DND-41 (cell line): Measurements from ENCODE around the gene SIRPG.
"Not testable (repeated sequence)": the region's sequence is repeated elsewhere in the genome, so short reads cannot be mapped to it uniquely, and the experiment has no call there.

ENCODE experiments used
- ATAC-seq: fragments of 200-7000 bp; cut with Tn5 transposase; 3 replicates; pipeline ENCODE4 v1.9.1; 2021; ENCODE audit warnings: low read depth; ENCODE audit not compliant: insufficient read depth
- DNase-seq: peaks from one replicate; pipeline ENCODE4 v3.0.0-alpha.2; 2020
- H2AFZ ChIP-seq: 2 replicates; pipeline ENCODE4 v1.6.0; 2012; ENCODE audit warnings: low read depth, low read length
- H3K27ac ChIP-seq: 2 replicates; pipeline ENCODE4 v1.5.1; 2012; ENCODE audit warnings: low read length, inconsistent platforms
- H3K27me3 ChIP-seq: fragments of 200-600 bp; sonication (generic); 2 replicates; pipeline ENCODE4 v1.6.0; 2012; ENCODE audit warnings: low read length, mild to moderate bottlenecking, inconsistent platforms; ENCODE audit not compliant: insufficient read depth, poor library complexity
- H3K36me3 ChIP-seq: 2 replicates; pipeline ENCODE4 v1.5.1; 2012; ENCODE audit warnings: low read length, inconsistent platforms; ENCODE audit not compliant: insufficient read depth
- H3K4me1 ChIP-seq: 2 replicates; pipeline ENCODE4 v1.5.1; 2012; ENCODE audit warnings: mild to moderate bottlenecking, low read length; ENCODE audit not compliant: insufficient read depth
- H3K4me2 ChIP-seq: 2 replicates; pipeline ENCODE4 v1.6.0; 2012; ENCODE audit warnings: mild to moderate bottlenecking, moderate library complexity, low read length, inconsistent platforms; ENCODE audit not compliant: insufficient read depth
- H3K4me3 ChIP-seq, 2 experiments: fragments of 200-600 bp in 1 of 2; shearing (Covaris generic) in 1 of 2; 2 replicates each; pipeline ENCODE4 v1.5.1; 2012 to 2016; ENCODE audit warnings: inconsistent platforms in 2 of 2, low read length in 2 of 2, mild to moderate bottlenecking in 2 of 2, low read depth in 1 of 2, moderate library complexity in 1 of 2
- H3K79me2 ChIP-seq: 2 replicates; pipeline ENCODE4 v1.6.0; 2012; ENCODE audit warnings: low read length, inconsistent platforms; ENCODE audit not compliant: insufficient read depth
- H3K9ac ChIP-seq: 2 replicates; pipeline ENCODE4 v1.6.0; 2012; ENCODE audit warnings: low read depth, mild to moderate bottlenecking, inconsistent platforms, low read length, moderate library complexity
- H3K9me3 ChIP-seq: 2 replicates; pipeline ENCODE4 v1.5.1; 2012; ENCODE audit warnings: low read length, moderate library complexity, mild to moderate bottlenecking, inconsistent platforms; ENCODE audit not compliant: insufficient read depth, severe bottlenecking
- H4K20me1 ChIP-seq: 2 replicates; pipeline ENCODE4 v1.6.0; 2012; ENCODE audit warnings: low read length; ENCODE audit not compliant: insufficient read depth
- EZH2 ChIP-seq: IDR thresholded peaks from 3 replicates; pipeline ENCODE4 v1.6.1; 2012; ENCODE audit warnings: borderline replicate concordance, low read depth, mild to moderate bottlenecking, moderate library complexity, low read length, inconsistent platforms; ENCODE audit not compliant: severe bottlenecking
- TF ChIP-seq, protein P1 (sequence below): IDR thresholded peaks from 2 replicates; pipeline ENCODE4 v1.5.1; 2012; ENCODE audit warnings: borderline replicate concordance, low read length, moderate library complexity, mild to moderate bottlenecking; ENCODE audit not compliant: poor library complexity, severe bottlenecking; ENCODE audit errors: extremely low read depth

The SIRPG gene

DNA sequence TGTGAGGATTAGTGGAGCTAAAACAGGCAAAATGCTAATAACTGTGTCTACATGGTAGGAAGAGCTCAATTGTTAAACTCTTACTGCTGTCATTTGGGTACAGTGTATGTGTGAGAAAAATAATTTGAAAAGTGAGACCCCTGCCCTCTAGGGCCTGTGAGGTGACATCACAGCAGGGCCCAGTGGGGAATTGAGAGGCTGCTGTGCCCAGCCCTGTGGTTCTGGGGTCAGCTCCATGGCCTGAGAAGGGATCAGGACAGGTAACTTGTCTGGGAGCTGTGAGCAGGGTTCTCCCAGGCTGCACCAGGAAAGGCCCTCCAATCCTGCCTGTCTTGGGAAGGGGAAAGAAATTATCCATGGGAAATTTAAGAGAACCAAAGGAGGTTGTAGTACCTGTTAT is 39.1 kb downstream of the SIRPG start:
- H3K79me2 ChIP-seq, result no peaks in the 10 kb centered on the region
- no peaks in the 10 kb centered on the region for H3K27me3 ChIP-seq
- DNase-seq (no peak), ATAC-seq (no peak)
- no peak overlapping the region for H2AFZ ChIP-seq
- H3K4me1 ChIP-seq, result peaks cover 20% of the 10 kb centered on the region
- TF ChIP-seq, protein P1, sequence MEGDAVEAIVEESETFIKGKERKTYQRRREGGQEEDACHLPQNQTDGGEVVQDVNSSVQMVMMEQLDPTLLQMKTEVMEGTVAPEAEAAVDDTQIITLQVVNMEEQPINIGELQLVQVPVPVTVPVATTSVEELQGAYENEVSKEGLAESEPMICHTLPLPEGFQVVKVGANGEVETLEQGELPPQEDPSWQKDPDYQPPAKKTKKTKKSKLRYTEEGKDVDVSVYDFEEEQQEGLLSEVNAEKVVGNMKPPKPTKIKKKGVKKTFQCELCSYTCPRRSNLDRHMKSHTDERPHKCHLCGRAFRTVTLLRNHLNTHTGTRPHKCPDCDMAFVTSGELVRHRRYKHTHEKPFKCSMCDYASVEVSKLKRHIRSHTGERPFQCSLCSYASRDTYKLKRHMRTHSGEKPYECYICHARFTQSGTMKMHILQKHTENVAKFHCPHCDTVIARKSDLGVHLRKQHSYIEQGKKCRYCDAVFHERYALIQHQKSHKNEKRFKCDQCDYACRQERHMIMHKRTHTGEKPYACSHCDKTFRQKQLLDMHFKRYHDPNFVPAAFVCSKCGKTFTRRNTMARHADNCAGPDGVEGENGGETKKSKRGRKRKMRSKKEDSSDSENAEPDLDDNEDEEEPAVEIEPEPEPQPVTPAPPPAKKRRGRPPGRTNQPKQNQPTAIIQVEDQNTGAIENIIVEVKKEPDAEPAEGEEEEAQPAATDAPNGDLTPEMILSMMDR, result no peak
- no peaks in the 10 kb centered on the region for H4K20me1 ChIP-seq
- H3K36me3 ChIP-seq, result no peaks in the 10 kb centered on the region
- H3K4me2 ChIP-seq, result no peak overlapping the region
- no peaks in the 10 kb centered on the region for H3K9me3 ChIP-seq
- H3K4me3 ChIP-seq, result no peak overlapping the region
- no peak overlapping the region for H3K27ac ChIP-seq
- H3K9ac ChIP-seq, result no peak overlapping the region

DNA sequence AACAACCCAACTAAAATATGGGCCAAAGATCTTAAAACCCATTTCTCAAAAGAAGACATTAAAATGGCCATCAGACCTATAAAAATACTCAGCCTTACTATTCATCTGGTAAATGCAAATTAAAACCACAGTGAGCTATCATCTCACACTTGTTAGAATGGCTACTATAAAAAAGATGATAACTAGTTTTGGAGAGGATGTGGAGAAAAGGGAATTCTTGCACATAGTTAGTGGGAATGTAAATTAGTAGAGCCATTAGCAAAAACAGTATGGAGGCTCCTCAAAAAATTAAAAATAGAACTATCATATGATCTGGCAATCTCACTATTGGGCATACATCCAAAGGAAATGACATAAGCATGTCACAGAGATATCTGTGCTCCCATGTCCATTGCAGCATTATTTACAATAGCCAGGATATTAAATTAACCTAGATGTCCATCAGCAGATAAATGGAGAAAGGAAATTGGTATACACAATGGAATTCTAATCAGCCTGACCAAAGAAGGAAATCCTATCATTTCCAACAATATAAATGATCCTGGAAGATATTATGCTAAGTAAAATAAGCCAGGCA is 40.6 kb downstream of the SIRPG start:
- Histone ChIP-seq H3K27me3 (no peaks in the 10 kb centered on the region), H4K20me1 (no peaks in the 10 kb centered on the region), H3K27ac (no peak overlapping the region), H3K9ac (no peak overlapping the region), H3K4me2 (no peak overlapping the region), H3K79me2 (no peaks in the 10 kb centered on the region), H3K9me3 (no peaks in the 10 kb centered on the region), H3K4me1 (peaks cover 20% of the 10 kb centered on the region), H3K4me3 (no peak overlapping the region), H2AFZ (no peak overlapping the region), H3K36me3 (no peaks in the 10 kb centered on the region)
- TF ChIP-seq, protein P1, result no peak
- no peak for TF ChIP-seq EZH2
- DNase-seq (no peak), ATAC-seq (no peak)

DNA sequence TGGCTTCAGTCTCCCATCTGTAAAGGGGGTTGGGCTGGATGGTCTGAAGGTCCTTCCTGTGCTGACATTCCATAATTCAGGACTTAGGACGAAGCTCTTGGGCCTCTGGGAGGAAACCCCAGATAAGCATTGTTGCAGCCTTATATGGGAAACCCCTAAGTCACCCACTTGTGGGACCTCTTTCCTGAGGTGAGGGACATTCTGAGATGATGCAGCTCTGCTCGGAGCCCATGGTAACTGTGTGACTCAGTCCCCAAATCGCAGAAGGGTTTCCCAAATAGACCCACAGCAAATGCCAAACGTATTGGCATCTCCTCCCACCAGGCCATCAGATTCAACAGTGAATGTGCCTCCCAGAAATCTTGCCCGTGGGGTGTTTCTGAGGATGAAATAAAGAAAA is 47.2 kb downstream of the SIRPG start:
- DNase-seq, H2AFZ ChIP-seq, H3K9ac ChIP-seq, H3K27me3 ChIP-seq, H3K79me2 ChIP-seq, ATAC-seq, H4K20me1 ChIP-seq, H3K4me1 ChIP-seq, H3K36me3 ChIP-seq, H3K4me2 ChIP-seq, H3K27ac ChIP-seq, H3K4me3 ChIP-seq, H3K9me3 ChIP-seq: not testable (repeated sequence)

DNA sequence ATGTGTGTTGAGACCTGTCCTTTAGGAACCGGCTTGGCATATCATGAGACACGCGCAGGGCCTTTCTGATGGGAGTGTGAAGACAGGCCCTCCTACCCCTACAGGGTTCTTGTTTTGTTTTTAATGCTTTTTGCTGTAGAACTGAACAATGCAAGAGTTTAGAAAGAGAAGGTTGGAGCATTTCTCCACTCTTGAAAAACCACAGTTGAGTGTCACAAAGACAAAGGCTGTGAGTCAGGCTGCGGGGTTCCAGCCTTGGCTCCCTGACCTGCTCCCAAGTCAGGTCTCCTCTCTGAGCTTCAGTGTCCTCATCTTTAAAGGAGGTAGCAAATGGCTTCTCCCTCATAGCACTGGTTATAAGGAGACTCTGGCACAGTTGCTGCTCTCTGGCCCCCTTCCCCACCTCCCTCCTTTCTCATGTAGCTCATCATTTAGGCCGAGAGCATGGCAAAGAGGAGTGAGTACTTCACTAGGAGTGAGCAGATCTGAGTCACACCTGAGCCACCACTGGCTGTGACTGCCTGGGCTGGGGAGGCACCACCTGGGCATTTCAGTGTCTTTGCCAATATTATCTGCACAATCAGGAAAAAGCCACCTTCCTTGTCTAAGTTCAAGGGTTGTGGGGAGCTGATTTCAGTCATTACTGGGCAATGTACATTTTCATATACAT is 48.8 kb downstream of the SIRPG start:
- H3K9me3 ChIP-seq, ATAC-seq, H3K36me3 ChIP-seq, H3K9ac ChIP-seq, H3K4me3 ChIP-seq, H3K27me3 ChIP-seq, H3K4me1 ChIP-seq, H3K4me2 ChIP-seq, DNase-seq, H2AFZ ChIP-seq, H3K79me2 ChIP-seq, H4K20me1 ChIP-seq, H3K27ac ChIP-seq: not testable (repeated sequence)
